Suprapubic skin (tissue), 4 donors: ENCODE results near the gene BORCS5. TPM values are rescaled to one million over a fixed set of nuclear protein-coding genes. Genes with fewer than 3 reads are reported as not detected.

Experiments
- DNase-seq, 2 donors: peaks; one replicate each; pipeline ENCODE4 v3.0.0-alpha.2; 2019; ENCODE audit warnings: low spot score in 2 of 2
- H3K27ac ChIP-seq: fragments of 200-600 bp; sonication (generic); one replicate; pipeline ENCODE4 v1.5.1; 2019
- H3K27me3 ChIP-seq: fragments of 200-600 bp; sonication (generic); one replicate; pipeline ENCODE4 v1.5.1; 2019
- H3K36me3 ChIP-seq: fragments of 200-600 bp; sonication (generic); one replicate; pipeline ENCODE4 v1.5.1; 2019
- H3K4me1 ChIP-seq: fragments of 200-600 bp; sonication (generic); one replicate; pipeline ENCODE4 v1.5.1; 2019
- H3K4me3 ChIP-seq: fragments of 200-600 bp; sonication (generic); one replicate; pipeline ENCODE4 v1.5.1; 2019; ENCODE audit warnings: mild to moderate bottlenecking
- H3K9me3 ChIP-seq: fragments of 200-600 bp; sonication (generic); one replicate; pipeline ENCODE4 v1.5.1; 2019
- EP300 ChIP-seq: sonication (generic); formaldehyde crosslinking; IDR thresholded peaks from one replicate; pipeline ENCODE4 v1.6.1; 2017; ENCODE audit warnings: antibody characterized with exemption
- POLR2A ChIP-seq, 2 donors: fragments of 450-650 bp; IDR thresholded peaks; one replicate each; pipeline ENCODE4 v1.6.1; 2017; ENCODE audit warnings: antibody characterized with exemption in 2 of 2, mild to moderate bottlenecking in 2 of 2, moderate library complexity in 2 of 2
- POLR2AphosphoS5 ChIP-seq, 3 donors: sonication (generic); formaldehyde crosslinking; IDR thresholded peaks; one replicate each; pipeline ENCODE4 v1.6.1; 2017; ENCODE audit warnings: antibody characterized with exemption in 3 of 3
- WGBS: methylation state at CpG from one replicate; pipeline ENCODE4 v1.1.5; 2018; 5-methylcytosine and 5-hydroxymethylcytosine counted together
- total RNA-seq, 4 donors: library from RNA; depleted of rRNA; stranded (reverse); fragments of >200 nt; gene quantifications; one replicate each; pipeline ENCODE4 v1.1.0, GENCODE V29; 2016
- TF ChIP-seq, protein P1 (sequence below), 2 donors: fragments of 200-600 bp in 1 of 2; fragments of 450-650 bp in 1 of 2; sonication (generic) in 1 of 2; IDR thresholded peaks; one replicate each; pipeline ENCODE4 v1.5.1; 2016 to 2019; ENCODE audit warnings: antibody characterized with exemption in 2 of 2, mild to moderate bottlenecking in 1 of 2, moderate library complexity in 1 of 2

The BORCS5 gene
- total RNA-seq, 4 donors from 2014 or later, result 11.3 to 51.6 (median 21.0) TPM

DNA sequence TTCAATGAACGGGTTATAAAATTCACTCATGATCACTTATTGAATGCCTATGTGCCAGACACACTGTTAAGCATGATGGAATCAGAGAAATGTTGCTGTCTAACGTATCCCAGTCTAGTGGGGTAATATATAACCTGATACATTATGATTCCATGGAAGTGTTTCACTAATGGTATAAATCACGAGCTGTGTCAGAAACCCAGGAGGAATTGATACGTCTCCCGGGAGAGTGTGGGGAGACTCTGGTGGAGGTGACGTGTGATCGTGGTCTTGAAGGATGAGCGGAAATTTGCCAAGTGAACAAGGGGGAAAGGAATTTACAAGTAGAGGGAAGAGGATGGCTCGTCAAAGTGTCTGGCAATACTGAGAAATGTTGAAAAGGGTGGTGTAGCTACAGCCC lies 33.3 kb upstream of the BORCS5 start:
- H3K36me3 ChIP-seq, result no peaks in the 10 kb centered on the region
- H3K4me3 ChIP-seq, result no peak overlapping the region
- no peaks in the 10 kb centered on the region for H3K27me3 ChIP-seq
- TF ChIP-seq, protein P1, sequence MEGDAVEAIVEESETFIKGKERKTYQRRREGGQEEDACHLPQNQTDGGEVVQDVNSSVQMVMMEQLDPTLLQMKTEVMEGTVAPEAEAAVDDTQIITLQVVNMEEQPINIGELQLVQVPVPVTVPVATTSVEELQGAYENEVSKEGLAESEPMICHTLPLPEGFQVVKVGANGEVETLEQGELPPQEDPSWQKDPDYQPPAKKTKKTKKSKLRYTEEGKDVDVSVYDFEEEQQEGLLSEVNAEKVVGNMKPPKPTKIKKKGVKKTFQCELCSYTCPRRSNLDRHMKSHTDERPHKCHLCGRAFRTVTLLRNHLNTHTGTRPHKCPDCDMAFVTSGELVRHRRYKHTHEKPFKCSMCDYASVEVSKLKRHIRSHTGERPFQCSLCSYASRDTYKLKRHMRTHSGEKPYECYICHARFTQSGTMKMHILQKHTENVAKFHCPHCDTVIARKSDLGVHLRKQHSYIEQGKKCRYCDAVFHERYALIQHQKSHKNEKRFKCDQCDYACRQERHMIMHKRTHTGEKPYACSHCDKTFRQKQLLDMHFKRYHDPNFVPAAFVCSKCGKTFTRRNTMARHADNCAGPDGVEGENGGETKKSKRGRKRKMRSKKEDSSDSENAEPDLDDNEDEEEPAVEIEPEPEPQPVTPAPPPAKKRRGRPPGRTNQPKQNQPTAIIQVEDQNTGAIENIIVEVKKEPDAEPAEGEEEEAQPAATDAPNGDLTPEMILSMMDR (IDR thresholded peaks at IDR 0.05), result no peak
- TF ChIP-seq POLR2AphosphoS5 (IDR thresholded peaks at IDR 0.05) (no peak), EP300 (no peak), POLR2A (IDR thresholded peaks at IDR 0.05) (no peak)
- H3K4me1 ChIP-seq, result peaks cover 5% of the 10 kb centered on the region
- no peaks in the 10 kb centered on the region for H3K9me3 ChIP-seq
- no peak overlapping the region for H3K27ac ChIP-seq
- DNase-seq, result no peak
- WGBS, result 81% methylated on average over 9 of the region's 9 CpGs

DNA sequence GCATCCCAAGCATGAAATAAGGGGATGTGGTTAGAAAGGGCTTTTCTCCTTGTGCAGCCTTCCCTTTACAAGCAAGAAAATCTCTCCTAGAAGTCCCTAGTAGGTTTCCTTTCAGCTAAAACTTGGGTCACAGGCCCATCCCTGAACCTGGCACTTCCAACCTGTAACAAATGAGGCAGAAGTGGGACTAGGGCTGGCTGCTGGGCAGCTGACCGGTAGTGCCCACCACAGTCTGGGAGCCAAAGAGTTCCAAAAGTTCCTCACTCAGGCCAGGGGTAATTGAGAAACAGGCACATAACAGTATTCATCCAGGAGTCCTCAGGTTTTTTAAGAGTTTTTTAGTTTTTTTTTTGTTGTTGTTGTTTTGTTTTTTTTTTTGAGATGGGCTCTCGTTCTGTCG lies 30.6 kb upstream of the BORCS5 start:
- no peak for DNase-seq
- no peaks in the 10 kb centered on the region for H3K27me3 ChIP-seq
- peaks cover 7% of the 10 kb centered on the region for H3K4me1 ChIP-seq
- H3K36me3 ChIP-seq, result peaks cover 8% of the 10 kb centered on the region
- H3K9me3 ChIP-seq, result no peaks in the 10 kb centered on the region
- no peak overlapping the region for H3K4me3 ChIP-seq
- no peak overlapping the region for H3K27ac ChIP-seq
- TF ChIP-seq, protein P1 (IDR thresholded peaks at IDR 0.05), result no peak
- no peak for TF ChIP-seq POLR2AphosphoS5 (IDR thresholded peaks at IDR 0.05)
- WGBS, result 92% methylated on average over 3 of the region's 3 CpGs

DNA sequence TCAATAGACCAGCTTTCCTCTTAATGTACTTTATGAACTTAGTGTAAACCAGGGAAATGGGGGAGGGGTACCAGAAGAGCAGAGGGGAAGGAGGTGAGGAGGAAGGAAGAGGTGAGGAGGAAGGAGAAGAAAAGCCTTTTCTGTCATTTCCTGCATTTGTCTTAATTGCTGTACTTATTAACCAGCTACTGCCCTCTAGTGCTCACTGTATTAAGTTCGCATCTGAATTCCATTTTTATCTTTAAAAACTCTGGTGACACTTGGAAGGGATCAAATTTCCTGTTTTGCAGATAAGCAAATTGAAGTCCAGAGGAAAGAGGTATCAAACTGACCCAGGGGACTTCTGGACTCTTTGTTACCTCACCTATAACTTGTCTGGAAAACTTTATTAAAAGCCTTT lies 29.1 kb upstream of the BORCS5 start:
- no peak for TF ChIP-seq POLR2AphosphoS5 (IDR thresholded peaks at IDR 0.05)
- TF ChIP-seq, protein P1 (IDR thresholded peaks at IDR 0.05), result peak; percentile 24 to 59
- H3K4me3 ChIP-seq, result no peak overlapping the region
- no peaks in the 10 kb centered on the region for H3K27me3 ChIP-seq
- no peak for DNase-seq
- no peak overlapping the region for H3K27ac ChIP-seq
- no peaks in the 10 kb centered on the region for H3K9me3 ChIP-seq
- H3K4me1 ChIP-seq, result peaks cover 17% of the 10 kb centered on the region
- 7% methylated on average over 1 of the region's 1 CpG for WGBS
- peaks cover 8% of the 10 kb centered on the region for H3K36me3 ChIP-seq

DNA sequence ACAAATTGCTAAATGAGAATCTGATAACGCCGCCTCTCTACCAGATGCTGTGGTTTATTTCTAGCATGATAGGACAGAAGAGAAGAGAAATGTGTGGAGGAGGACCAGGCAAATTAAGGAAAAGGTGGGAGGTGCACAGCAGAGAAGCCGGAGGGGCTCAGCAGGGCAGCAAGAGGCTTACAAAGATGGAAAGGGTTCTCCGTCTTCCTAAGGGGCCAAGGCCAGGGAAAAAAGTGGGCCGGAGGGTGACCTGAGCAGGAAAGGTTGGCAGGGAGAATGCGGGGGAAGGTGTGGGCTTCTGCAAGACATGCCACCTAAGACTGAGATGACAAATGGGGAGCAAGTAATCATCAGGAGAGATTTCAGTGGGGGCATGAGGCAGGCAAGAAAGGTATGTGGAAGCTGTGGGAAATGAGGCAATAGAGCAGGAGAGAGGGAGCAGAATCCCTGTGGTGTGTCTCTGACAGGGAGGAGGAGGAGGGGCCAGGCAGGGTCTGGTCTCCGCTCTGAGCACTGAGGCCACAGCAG lies 25.6 kb upstream of the BORCS5 start:
- 79% methylated on average over 7 of the region's 7 CpGs for WGBS
- Histone ChIP-seq H3K27me3 (no peaks in the 10 kb centered on the region), H3K4me3 (no peak overlapping the region), H3K9me3 (no peaks in the 10 kb centered on the region), H3K36me3 (peaks cover 8% of the 10 kb centered on the region), H3K27ac (no peak overlapping the region), H3K4me1 (peaks cover 24% of the 10 kb centered on the region)
- no peak for TF ChIP-seq POLR2AphosphoS5 (IDR thresholded peaks at IDR 0.05)
- TF ChIP-seq, protein P1 (IDR thresholded peaks at IDR 0.05), result no peak
- no peak for TF ChIP-seq EP300
- TF ChIP-seq POLR2A (IDR thresholded peaks at IDR 0.05), result no peak
- no peak for DNase-seq

DNA sequence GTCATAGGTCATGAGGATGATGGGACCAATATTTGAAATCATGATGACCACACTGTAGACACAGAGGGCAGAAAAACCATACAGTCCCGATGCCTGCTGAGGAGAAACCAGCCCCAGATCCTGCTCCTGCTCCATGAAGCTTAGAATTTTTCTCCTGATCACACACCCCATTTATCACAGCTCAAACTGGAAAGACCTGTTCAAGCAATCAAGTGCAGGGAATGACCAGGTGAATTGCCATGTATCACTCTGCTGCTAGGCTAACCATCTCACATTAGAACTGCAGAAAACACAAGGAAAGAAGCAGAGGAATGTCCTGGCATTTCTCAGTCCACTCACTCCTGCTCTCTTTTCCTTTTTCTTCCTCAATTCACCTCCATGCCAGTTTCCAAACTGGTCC lies 25.0 kb upstream of the BORCS5 start:
- Histone ChIP-seq H3K27me3 (no peaks in the 10 kb centered on the region), H3K27ac (no peak overlapping the region), H3K9me3 (no peaks in the 10 kb centered on the region), H3K4me3 (no peak overlapping the region), H3K36me3 (peaks cover 8% of the 10 kb centered on the region), H3K4me1 (peaks cover 24% of the 10 kb centered on the region)
- TF ChIP-seq POLR2AphosphoS5 (IDR thresholded peaks at IDR 0.05) (no peak), EP300 (no peak), POLR2A (IDR thresholded peaks at IDR 0.05) (no peak)
- TF ChIP-seq, protein P1 (IDR thresholded peaks at IDR 0.05), result no peak
- WGBS, result 60% methylated on average over 1 of the region's 1 CpG
- DNase-seq, result no peak
